Activated naive CD4-positive, alpha-beta T cell treated with anti-CD3 and anti-CD28 coated beads, Interleukin-2, amount 50 U/mL, for 16 hours (primary cell): ENCODE results near the gene SLCO2A1.

Experiments used
- DNase-seq: peaks from one replicate; pipeline ENCODE4 v3.0.0-alpha.2; 2020

Gene SLCO2A1

DNA sequence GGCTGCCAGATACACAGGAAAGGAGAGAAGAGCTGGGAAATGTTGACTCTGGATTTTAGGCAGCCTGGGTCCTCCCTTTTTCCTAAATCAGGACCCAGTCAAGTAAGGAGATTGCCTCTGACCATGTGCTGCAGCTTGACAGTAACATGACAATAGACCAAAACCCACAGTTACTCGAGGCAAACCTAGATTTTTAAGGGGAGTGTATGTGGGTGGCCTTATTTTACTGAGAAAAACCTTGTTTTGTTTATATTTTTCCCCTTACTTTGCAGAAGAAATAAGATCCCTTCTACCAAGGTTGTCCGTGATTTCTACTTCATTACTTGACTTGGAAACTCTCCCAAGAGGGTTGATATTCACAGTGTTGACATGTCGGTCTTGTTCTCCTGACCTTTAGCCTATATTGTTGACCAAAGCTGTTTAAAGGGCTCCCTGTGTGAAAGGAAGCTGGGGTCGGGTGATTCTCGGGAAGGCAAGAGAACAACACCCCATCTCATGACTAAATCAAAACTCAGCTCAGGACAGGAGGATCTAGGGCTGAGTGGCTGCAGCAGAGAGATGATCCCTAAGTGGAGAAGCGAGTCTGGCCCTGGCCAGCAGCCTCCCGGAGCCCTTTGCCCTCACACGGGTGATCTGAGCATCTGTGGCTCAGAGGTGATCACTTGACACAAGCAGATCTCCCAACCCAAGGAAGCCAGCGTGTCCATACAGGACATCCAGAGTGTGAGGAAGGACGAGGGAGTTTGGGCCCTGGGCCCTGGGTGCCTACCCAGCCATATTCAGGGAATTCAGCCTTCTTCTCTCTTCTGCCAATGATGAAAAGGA is 31.0 kb upstream of the SLCO2A1 start:
- no peak for DNase-seq

DNA sequence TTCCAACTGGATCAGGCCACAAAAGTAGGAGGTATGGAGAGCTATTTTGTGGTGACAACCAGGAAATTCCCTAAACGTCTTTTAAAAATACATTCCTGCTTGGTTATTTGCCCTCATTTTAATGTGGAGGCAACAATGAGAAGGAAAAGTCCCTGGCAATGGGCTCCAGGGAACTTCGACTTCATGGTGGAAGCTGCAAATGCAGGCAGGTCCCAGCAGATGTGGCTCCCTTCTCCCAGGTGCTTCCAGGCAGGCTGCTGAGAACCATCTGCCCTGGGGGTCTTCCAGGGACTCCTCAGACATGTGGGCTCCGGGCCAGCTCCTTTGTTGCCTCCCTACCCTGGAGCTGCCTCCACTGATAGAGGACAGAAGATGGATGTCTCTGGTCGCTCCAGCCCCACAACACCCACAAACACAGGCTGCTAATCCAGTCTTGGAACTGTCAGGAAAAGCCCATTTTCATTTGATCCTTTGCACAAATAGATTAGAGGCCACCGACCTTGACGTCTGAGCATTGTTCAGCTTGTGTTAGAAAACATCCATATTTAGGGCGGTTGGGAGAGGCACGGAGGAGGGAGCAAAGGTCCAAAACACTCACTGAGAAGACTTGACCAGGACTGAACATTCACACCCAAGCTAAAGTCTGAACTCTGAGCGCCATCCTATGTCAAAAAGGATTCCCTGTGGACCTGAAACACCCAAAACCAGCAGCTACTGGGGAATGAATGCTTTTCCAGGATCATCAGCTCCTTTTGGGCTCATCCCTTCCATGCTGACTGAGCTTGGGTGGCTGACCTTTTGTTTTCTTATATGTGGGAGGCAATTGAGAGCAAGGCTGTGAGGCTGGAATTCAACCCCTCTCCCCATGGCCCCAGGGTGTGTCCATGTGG is 30.2 kb upstream of the SLCO2A1 start:
- DNase-seq: no peak

DNA sequence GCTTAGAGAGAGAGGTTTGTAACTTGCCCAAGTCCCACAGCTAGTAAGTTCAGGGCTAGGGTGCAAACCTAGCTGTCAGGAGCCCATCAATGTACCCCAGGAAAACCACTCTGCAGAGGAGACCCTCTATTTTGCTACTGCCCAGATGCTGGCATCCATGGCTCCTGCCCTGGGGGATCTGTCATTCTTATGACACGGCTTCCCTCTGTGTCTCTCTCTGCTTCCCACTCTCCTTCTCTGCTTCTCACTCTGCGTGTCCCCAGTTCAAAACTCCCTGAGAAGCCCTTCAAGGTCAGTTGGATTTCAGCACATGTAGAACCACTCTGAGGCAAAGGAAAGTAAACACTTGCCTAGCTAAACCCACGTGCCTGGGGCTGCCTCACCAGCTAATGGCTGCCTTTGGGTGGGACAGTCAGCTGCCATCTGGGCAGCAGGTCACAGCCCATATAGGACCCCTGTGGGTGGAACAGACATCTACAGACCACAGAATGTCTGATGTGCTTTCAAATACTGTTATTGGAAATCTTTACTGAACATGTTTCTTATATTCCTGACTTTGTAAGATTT is 29.4 kb upstream of the SLCO2A1 start:
- no peak for DNase-seq

DNA sequence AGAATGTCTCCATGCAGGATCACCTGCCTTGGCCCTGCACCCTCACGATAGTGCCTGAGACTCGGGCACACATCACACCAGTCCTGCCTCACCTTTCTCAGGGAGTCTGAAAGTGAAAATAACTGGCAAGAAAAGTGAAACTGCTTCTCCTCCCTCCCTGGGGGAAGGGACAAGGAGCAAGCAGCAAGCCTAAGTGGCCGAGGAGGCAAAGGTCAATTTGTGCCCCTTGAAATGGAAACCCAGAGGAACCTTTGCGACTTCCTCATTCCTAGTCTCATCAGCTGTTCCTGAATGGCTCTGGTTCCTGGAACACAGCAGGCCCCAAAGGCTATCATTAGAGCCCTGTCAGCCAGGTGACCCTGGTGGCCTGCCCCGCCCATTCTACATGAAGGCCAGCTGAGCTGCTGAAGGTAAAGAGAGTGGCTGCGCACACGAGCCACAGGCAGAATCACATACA is 28.0 kb upstream of the SLCO2A1 start:
- DNase-seq: no peak

DNA sequence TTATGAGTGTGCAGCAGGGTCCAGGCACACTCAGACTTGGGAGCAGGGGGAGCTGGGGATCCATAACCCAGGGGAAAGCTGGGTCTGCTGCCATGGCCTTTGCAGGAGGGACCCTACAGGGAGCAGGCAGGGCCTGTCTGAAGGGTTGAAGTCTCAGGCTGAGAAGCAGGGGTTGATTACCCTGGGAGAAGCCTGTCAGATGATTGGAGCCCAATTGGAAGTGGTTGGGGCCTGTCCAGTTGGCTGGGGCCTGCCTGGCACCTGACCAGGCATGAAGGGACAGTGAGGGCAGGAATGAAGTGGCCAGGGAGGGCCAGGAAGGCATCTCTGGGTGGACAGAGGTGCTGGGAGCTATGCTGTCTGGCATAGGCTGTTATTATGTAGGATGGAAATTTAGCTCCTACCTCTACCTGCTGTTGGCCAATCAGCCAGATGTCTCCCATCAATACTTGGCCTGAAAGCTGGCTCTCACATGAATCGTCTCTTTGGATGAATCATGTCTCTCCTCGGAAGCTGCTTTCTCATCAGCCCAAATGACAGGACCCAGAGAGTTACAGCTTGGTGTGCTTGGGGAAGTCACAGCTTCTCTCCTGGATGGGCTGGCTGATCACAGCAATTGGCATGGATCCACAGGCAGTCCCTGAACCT is 27.4 kb upstream of the SLCO2A1 start:
- DNase-seq: no peak

DNA sequence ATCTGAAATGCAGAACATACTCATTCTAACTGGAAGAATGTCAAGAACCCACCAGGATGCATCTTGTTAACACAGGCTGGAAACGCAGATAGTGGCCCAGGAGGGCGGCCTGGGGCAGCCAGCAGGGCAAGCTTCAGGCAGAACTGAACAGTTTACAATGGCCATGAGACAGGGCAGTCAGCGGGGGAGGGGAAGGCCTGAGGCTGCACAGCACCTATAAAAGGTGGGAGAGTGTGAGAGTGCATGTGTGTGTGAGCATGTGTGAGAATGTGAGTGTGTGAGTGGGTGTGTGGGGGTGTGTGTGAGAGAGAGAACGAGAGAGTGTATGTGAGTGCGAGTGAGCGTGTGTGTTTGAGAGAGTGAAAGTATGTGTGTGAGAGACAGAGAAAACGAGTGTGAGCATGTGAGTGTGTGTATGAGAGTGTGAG is 26.8 kb upstream of the SLCO2A1 start:
- no peak for DNase-seq

DNA sequence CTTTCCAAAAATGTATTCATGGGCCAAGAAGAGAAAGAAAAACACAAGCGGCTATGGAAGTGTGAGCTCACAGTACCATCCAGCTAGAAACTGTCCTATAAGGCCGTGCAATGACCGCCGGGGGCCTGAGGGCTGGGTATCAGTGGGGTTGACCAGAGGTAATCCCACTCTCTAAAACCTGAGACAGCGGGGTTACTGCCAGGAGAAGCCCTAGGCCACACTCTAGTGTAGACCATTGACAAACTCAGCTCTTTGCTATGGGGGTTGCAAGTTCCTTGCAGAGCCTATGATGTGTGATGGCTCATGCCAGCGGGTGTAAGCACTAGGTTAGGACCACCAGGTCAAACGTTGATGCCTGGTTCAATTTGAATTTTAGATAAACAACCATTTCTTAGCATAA is 25.9 kb upstream of the SLCO2A1 start:
- DNase-seq: no peak

DNA sequence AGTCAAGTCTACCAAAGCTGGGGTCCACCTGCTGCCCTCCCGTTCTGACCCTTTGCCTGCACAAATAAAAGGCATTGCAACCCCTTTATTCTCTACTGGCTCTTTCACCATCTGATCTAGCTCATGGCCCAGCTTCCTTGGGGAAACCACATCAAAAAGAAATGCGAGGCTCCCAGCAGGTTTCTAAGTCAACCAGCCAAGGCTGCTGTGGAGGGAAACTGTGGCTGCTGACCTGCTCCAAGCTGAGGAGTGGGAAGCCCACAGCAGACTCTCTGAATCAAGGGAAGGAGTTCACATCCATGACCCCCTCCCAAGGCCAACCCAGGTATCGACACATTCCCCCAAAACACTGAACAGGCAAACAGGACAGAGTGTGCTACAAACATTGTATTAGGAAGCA is 25.2 kb upstream of the SLCO2A1 start:
- no peak for DNase-seq

DNA sequence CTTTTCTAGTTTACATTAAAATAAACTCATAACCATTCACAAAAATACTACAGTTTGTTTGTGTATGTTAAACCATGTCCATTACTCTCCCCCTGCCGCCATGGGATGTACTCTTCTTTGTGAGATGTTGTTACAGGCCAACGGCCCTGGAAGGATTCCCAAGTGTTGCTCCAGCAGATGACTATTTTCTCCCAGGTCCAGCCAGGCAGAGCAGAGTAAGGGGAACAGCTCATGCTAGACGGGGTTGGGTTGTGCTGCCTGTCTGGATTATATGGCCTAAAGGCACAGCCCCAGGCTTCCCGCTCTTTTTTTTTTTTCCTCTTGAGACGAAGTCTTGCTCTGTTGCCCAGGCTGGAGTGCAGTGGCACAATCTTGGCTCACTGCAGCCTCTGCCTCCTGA is 24.5 kb upstream of the SLCO2A1 start:
- no peak for DNase-seq

DNA sequence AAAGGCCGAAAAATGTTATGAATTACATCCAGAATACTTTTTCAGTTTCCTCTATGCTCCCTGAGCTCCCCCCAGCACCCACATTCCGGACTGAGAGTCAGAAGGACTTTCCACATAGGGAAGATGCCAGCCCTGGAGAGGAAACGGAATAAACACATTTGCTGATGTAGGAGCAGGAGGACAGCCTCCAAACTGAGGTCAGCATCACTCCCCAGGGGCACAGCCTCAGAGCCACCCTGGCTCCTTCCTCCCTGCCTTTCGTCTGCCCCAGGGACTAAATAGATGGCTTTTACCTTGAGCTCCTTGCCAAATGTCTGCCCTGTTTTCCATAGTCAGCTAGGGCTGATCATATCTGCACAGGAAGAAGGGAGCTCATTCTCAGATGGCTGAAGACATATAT is 22.6 kb upstream of the SLCO2A1 start:
- no peak for DNase-seq

DNA sequence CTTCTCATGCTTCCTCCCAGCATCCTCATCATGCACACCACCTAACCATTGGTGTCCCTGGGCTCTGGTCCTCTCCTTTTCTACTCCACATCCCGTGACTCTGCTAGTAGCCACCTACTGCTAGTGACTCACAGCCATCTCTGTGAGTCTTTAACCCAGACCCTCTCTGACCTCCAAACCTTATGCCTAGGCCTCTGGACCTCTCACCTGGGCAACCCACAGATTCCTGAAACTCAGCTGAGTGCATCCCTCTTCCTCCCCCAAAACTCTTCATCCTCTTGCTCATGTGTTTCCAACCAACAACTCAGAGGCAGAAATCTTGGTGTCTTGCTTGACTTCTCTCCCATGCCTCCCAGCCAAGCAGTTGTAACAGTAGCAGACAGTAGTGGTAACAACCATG is 20.0 kb upstream of the SLCO2A1 start:
- DNase-seq: no peak

DNA sequence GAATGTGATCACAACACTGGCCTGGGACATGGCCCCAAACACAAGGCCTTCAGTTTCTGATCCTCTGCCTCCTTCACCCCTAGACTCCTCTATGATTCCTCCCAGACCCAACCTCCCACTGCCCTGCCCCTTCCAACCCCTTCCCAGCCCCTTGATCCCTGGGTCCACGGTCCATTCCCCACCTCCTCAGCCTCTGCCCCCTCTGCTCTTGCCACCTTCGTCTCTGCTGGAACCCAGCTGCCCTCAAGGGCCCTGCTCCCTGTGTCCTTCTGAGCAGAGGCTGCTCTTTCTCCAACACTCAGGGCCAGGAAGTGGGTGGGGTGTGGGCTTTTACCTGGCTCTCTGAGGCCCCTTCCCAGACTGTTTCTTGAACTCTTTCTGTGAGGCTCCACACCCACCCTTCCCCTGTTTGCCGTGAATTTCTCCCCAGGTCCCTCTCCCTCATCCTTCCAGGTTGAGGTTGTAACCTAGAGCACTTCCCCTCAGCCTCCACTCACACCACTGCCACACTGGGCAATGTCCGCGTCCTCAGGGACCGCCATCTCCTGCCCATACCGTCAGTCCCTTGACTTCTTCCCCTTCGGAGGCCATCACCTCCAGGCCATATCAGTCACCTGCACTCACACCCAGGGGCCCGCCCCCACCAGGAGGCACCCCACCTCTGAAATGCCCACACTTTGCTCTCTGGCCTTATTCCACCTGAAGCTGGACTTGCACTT is 18.7 kb upstream of the SLCO2A1 start:
- DNase-seq: no peak

DNA sequence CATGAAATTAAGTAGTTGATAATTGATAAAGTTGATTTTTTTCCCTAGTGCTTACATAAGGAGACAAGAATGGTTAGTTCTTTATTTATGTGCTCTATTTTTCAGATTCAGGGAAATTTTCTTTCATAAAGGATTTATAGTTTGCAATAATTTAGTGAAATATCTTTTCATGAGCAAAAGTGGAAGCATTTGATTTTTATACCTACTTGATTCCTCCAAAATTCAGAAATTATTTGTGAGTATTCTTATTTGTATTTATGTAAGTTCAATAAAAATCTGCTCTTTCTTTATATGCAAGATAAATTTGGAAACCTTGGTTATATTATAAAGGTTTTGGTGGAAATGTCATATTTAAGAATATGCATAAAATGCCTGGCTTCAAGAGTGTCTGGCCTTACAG is 14.7 kb upstream of the SLCO2A1 start:
- DNase-seq: no peak

DNA sequence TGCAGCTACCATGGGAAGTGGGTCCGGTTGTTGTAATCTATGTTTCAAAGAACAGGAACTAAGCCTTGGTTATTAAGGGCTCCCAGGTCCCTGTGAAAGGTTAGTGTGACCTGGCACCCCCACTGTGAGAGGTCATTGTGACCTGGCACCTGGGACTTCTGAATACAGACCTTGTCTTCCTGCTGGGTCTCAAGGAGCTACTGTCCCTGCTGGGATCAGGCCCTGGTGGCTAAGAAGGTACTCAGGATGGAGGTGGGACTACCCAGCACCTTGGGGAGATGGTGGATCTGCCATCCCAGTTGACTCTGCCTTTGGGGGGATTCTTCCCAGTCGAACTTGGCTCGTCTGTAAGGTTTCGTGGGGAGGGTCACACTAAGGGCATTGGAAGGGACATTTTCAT is 10.3 kb upstream of the SLCO2A1 start:
- DNase-seq: no peak

DNA sequence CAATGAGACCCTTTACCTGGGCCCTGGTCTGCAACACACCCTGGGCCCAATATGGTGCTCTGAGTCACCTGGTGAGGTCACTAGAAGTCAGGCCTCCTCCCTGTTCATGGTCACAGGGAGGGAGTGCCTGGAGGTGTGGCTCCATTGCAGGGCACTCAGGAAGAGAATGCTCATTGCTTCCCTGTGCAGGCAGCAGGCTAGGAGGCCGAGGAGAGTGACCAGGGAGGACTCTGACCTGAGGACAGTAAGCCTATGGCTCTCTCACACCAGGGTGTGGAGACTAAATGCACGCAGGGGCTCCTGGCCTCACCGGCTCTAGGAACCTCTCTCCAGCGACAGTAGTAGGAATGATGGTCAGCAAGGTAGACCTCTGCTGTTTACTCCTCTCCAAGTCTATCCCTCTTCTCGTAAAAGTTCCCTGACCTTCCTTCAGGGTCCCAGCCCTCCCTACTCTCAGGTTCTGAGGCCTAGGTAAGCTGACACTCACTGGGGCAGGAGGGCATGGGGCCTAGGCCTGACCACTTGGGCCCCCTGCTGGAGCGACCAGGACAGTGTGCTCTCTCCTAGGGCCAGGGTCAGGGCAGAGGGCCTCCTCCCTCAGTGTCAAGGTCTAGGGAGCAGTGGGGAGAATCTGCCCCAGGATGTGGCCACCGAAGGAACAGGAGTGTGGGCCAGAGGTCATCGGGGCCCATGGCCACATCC is 9.6 kb upstream of the SLCO2A1 start:
- DNase-seq: no peak

DNA sequence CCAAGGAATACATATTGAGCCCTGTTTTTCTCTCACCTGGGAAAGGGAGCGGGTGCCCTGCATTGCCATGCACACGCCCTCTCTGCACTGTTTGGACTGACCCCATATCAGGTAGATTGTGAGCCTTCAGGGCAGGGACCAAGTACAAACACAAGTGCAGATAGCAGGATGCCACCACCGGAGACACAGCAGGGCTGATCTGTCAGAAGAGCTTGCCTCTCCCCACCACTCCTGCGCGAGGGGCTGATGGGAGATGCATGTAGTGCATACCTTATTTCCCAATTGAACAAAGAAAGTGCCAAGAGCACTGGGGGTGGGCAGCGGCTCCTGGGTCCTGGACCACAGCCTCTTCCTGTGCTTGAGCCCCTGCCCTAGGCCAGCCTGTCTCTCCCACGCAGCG is 9.0 kb upstream of the SLCO2A1 start:
- DNase-seq: no peak

DNA sequence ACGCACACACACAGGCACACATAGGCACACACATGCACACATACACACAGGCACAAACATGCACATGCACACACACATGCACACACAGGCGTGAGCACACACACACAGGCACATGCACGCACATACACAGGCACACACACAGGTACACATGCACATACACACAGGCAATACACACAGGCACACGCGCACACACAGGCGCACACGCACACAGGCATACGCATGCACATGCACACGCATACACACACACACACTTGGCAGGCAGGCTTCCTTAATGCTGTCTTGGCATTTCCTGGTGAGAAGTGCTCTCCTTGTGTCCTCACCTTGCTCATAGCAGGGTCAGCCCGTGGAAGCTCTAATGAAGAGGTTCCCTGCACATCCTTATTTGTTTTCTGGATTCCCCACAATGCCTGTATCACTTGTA is 8.4 kb upstream of the SLCO2A1 start:
- DNase-seq: no peak

DNA sequence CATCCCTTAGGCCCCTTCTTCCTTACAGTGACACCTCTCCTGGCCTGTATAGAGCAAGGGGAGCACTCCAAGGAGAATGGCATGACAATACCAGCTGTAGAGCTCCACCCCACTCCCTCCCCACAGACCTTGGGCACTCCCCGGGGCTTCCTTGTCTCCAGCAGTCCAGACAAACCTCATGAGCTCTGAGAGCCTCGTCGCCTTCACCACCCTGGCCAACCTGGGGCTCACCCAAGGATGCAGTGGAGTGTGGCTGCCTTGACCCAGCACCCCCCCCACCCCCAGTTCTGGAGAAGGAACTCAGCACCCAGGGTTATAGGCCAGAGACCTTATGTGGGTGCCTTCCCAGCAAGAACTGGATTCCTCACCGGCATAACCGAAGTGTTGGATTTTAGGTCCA is 7.4 kb upstream of the SLCO2A1 start:
- no peak for DNase-seq

DNA sequence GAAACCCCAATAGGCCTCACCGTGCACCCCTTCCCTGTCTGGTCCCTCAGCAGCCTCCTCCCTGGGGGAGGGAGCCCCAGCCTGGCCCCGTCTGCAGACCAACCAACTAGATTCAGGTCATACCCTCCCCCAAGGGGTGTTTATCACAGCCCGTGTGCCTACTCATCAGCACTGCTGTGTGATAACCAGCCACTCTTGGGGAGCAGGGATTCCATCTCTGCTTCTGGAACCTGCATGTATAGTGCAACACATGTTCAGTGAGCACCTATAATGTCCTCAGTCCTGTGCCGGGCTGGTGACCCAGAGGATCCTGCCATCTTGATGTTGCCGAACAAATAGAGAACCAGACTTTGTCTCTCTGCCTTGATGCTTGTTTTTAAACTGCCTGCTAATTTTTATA is 6.6 kb upstream of the SLCO2A1 start:
- no peak for DNase-seq

DNA sequence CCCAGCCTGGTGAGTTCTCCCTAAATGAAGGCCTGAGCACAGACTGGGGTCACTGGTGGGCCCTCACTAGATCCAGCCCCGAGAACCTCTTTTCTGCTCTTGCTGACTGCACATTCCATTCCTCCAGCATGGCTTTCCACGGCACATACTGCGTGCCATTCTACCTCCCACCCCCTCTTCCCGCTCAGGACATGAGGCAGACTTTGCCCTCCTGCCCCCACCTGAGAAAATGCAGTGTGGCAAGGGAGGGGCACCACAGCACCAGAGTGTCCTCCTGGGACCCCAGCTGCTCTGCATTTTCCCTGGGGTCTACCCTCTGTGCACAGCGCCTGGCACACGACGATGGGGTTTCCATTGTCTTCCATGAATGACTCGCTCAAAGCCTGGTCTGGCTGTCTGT is 6.1 kb upstream of the SLCO2A1 start:
- DNase-seq: no peak

DNA sequence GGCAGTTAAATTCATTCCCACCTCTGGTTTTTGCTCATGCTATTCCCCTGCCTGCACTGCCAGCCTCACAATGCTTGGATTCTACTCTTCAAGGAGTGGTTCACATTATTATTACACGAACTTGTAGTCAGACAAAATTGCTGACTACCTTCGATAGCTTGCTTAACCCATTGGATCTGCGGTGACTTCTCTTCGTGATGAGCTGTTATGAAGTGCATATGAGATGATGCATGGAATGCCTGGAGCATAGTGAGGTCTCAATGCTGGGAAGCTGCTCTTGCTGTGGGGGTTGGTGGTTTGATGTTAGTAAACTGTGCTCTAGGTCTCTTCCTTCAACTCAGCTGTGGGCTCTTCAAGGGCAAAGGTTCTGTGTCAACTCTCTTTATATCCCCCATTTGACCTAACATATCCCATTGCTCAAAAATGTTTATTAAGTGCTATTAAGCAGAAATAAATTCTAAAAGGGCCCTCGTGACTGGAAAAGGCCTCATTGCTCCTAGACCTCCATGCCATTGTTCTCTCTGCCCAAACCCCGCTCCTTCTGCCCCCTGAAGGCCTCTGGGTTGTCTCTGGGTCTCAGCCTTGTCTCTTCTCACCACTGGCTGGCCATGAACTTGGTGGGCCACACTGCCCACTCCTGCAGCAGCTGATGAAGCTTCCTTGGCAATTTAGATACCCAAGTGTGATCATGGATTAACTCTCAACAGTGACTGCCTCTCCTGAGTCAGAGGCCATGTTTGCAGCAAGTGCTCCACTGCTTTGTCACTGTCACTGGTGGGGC is 4.5 kb upstream of the SLCO2A1 start:
- no peak for DNase-seq
